K562 (cell line): ENCODE measurements around the gene PMPCA. TPM values are rescaled to one million over a fixed set of nuclear protein-coding genes. Genes with fewer than 3 reads are reported as not detected.

Experiments used
- ELF4 ChIP-seq: fragments of 450-650 bp; formaldehyde crosslinking; IDR thresholded peaks from 2 replicates; pipeline ENCODE4 v1.4.0; 2022; ENCODE audit warnings: missing genetic modification characterization
- HCFC1 ChIP-seq: IDR thresholded peaks from 2 replicates; pipeline ENCODE4 v1.6.1; 2012; ENCODE audit warnings: low read depth, low read length, improper control_type of control experiment
- HNRNPUL1 ChIP-seq: fragments of 200-400 bp; formaldehyde crosslinking; IDR thresholded peaks from 2 replicates; pipeline ENCODE4 v1.6.1; 2017; ENCODE audit warnings: low read length
- KAT2B ChIP-seq: IDR thresholded peaks from one replicate; pipeline ENCODE4 v1.6.1; 2012; ENCODE audit warnings: low read depth, mild to moderate bottlenecking, control low read depth, inconsistent platforms, low read length, moderate library complexity
- NR2C2 ChIP-seq, 2 experiments: fragments of 200-800 bp in 1 of 2; sonication (Bioruptor generic) in 1 of 2; sonication (generic) in 1 of 2; formaldehyde crosslinking in 1 of 2; IDR thresholded peaks; 2 replicates each; pipeline versions ENCODE4 v1.6.1 to v1.8.0; 2016 to 2022; ENCODE audit warnings: mild to moderate bottlenecking in 1 of 2, missing compliant biosample characterization in 1 of 2, missing genetic modification characterization in 1 of 2, missing genetic modification reagents in 1 of 2
- TAL1 ChIP-seq: fragments of 450-650 bp; IDR thresholded peaks from 2 replicates; pipeline ENCODE4 v1.6.1; 2016; ENCODE audit warnings: mild to moderate bottlenecking
- TCF3 ChIP-seq: sonication (generic); formaldehyde crosslinking; IDR thresholded peaks from 2 replicates; pipeline ENCODE4 v1.4.0; 2020; ENCODE audit warnings: mild to moderate bottlenecking, missing genetic modification reagents
- ZNF121 ChIP-seq: sonication (generic); formaldehyde crosslinking; conservative IDR thresholded peaks from 2 replicates; pipeline ENCODE4 v1.8.0; 2022; ENCODE audit warnings: missing genetic modification reagents
- polyA plus RNA-seq, 8 experiments: library from polyadenylated mRNA; depleted of rRNA in 4 of 8; stranded (reverse) in 5 of 8; unstranded in 3 of 8; fragments of >200 nt; fragmentation: Nextera tagmentation in 2 of 8; fragmentation: Illumina TruSeq in 1 of 8; extraction: Ambion mirVana in 2 of 8; extraction: Trizol in 1 of 8; gene quantifications; 2 replicates each; pipeline versions ENCODE4 v1.2.1 to v1.2.3, GENCODE V29; 2011 to 2014; ENCODE audit warnings: inconsistent platforms in 1 of 8, missing spikeins in 1 of 8
- total RNA-seq, 7 experiments: library from RNA; depleted of rRNA in 6 of 7; stranded (reverse); fragments of >200 nt in 6 of 7; fragmentation: Illumina TruSeq in 2 of 7; extraction: Trizol in 2 of 7; gene quantifications; 2 replicates each; pipeline versions ENCODE4 v1.2.1 to v1.2.3, GENCODE V29; 2011 to 2021; ENCODE audit warnings: low replicate concordance in 1 of 7
- TF ChIP-seq, protein P1 (sequence below): fragments of 250-450 bp; sonication (Bioruptor Pico); IDR thresholded peaks from 2 replicates; pipeline ENCODE4 v1.8.0; 2021; ENCODE audit warnings: mild to moderate bottlenecking, moderate library complexity
- TF ChIP-seq, protein P2 (sequence below), 2 experiments: fragments of 450-650 bp; IDR thresholded peaks; 2 replicates each; pipeline ENCODE4 v1.6.1; 2018; ENCODE audit warnings: mild to moderate bottlenecking in 2 of 2, low read depth in 1 of 2; ENCODE audit not compliant: partially characterized antibody in 2 of 2
- TF ChIP-seq, protein P3 (sequence below), 2 experiments: fragments of 450-650 bp; conservative IDR thresholded peaks; 2 replicates each; pipeline ENCODE4 v1.6.1; 2017; ENCODE audit warnings: mild to moderate bottlenecking in 2 of 2, moderate library complexity in 2 of 2
- TF ChIP-seq, protein P4 (sequence below): IDR thresholded peaks from 2 replicates; pipeline ENCODE4 v1.6.1; 2011; ENCODE audit warnings: borderline replicate concordance, low read depth, mild to moderate bottlenecking, moderate library complexity, low read length; ENCODE audit not compliant: insufficient read depth, poor library complexity, severe bottlenecking
- TF ChIP-seq, protein P5 (sequence below), 2 experiments: fragments of 200-800 bp in 1 of 2; sonication (Bioruptor generic) in 1 of 2; sonication (generic) in 1 of 2; formaldehyde crosslinking in 1 of 2; IDR thresholded peaks in 1 of 2; conservative IDR thresholded peaks in 1 of 2; 2 replicates each; pipeline versions ENCODE4 v1.5.0 to v1.6.1; 2016 to 2020; ENCODE audit warnings: missing compliant biosample characterization in 1 of 2, missing genetic modification characterization in 1 of 2, missing genetic modification reagents in 1 of 2

PMPCA gene
- total and polyA plus RNA-seq, 9 of the 15 experiments (the other 6 are each of a cell fraction or from before 2014, with no cell fraction given), result 23.9 to 143 (median 86.6) TPM

DNA sequence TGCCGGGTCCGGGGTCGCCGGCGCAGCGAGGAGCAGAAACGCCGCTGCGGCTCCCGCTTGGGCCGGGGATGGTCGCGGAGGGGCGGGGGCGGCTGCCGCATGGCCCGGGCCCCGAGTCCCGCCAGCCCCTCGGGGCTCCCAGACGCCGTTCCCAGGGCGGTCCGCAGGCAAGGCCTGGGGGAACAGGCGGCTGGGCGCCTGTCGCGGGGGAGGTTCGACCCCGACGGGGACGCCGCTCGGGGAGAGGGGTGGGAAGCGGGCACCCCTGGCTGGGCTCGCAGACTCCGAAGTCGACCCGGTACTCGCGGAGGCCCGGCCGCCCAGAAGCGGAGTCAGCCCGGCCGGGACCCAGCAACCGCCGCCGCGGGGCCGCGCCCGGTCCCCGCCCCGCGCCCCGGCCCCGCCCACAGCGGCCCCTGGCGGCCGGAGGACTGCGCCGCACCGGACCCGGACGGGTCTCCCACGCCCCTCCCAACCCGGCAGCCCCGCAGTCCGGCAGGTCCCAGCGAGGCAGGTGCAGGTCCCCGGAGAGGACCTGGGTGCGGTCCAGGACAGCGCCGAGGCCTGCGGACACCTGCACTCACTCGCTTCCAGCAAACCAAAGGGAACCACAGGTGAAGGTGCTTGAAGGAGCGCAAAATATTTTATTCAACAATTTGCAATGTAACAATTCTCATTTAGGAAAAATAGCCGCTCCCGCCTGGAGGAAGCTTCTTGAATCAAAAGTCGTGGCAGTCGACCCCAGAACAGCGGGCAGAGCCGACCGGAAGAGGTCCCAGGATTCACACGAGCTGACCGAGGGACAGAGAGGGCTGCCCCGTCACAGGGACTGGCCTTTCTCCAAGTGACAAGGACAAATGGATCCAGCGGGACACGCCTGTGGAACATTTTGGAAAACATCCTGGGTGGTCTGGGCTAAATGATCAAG lies 29.3 kb downstream of the PMPCA start, which contains the start of gene INPP5E (continued):
- TF ChIP-seq TAL1 (no peak), ZNF121 (no peak), NR2C2 (CRISPR knock-in tag; IDR thresholded peaks at IDR 0.05) (0 out of 2 replicates have a peak, but pooled peaks have one; percentile 35), NR2C2 (tag; IDR thresholded peaks at IDR 0.05) (peak; percentile 66), ELF4 (CRISPR knock-in tag) (no peak), TCF3 (no peak), HNRNPUL1 (no peak), KAT2B (no peak), HCFC1 (peak; percentile 36; the same call in 1 of the 2 replicates)
- TF ChIP-seq, protein P1, sequence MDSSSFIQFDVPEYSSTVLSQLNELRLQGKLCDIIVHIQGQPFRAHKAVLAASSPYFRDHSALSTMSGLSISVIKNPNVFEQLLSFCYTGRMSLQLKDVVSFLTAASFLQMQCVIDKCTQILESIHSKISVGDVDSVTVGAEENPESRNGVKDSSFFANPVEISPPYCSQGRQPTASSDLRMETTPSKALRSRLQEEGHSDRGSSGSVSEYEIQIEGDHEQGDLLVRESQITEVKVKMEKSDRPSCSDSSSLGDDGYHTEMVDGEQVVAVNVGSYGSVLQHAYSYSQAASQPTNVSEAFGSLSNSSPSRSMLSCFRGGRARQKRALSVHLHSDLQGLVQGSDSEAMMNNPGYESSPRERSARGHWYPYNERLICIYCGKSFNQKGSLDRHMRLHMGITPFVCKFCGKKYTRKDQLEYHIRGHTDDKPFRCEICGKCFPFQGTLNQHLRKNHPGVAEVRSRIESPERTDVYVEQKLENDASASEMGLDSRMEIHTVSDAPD (CRISPR knock-in tag), result no peak
- TF ChIP-seq, protein P2, sequence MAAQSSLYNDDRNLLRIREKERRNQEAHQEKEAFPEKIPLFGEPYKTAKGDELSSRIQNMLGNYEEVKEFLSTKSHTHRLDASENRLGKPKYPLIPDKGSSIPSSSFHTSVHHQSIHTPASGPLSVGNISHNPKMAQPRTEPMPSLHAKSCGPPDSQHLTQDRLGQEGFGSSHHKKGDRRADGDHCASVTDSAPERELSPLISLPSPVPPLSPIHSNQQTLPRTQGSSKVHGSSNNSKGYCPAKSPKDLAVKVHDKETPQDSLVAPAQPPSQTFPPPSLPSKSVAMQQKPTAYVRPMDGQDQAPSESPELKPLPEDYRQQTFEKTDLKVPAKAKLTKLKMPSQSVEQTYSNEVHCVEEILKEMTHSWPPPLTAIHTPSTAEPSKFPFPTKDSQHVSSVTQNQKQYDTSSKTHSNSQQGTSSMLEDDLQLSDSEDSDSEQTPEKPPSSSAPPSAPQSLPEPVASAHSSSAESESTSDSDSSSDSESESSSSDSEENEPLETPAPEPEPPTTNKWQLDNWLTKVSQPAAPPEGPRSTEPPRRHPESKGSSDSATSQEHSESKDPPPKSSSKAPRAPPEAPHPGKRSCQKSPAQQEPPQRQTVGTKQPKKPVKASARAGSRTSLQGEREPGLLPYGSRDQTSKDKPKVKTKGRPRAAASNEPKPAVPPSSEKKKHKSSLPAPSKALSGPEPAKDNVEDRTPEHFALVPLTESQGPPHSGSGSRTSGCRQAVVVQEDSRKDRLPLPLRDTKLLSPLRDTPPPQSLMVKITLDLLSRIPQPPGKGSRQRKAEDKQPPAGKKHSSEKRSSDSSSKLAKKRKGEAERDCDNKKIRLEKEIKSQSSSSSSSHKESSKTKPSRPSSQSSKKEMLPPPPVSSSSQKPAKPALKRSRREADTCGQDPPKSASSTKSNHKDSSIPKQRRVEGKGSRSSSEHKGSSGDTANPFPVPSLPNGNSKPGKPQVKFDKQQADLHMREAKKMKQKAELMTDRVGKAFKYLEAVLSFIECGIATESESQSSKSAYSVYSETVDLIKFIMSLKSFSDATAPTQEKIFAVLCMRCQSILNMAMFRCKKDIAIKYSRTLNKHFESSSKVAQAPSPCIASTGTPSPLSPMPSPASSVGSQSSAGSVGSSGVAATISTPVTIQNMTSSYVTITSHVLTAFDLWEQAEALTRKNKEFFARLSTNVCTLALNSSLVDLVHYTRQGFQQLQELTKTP (IDR thresholded peaks at IDR 0.05; ENCODE audit: low read depth in 1 of 2, partially characterized antibody in 2 of 2), result no peak
- TF ChIP-seq, protein P3, sequence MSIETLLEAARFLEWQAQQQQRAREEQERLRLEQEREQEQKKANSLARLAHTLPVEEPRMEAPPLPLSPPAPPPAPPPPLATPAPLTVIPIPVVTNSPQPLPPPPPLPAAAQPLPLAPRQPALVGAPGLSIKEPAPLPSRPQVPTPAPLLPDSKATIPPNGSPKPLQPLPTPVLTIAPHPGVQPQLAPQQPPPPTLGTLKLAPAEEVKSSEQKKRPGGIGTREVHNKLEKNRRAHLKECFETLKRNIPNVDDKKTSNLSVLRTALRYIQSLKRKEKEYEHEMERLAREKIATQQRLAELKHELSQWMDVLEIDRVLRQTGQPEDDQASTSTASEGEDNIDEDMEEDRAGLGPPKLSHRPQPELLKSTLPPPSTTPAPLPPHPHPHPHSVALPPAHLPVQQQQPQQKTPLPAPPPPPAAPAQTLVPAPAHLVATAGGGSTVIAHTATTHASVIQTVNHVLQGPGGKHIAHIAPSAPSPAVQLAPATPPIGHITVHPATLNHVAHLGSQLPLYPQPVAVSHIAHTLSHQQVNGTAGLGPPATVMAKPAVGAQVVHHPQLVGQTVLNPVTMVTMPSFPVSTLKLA (conservative IDR thresholded peaks at IDR 0.05), result no peak
- TF ChIP-seq, protein P4, sequence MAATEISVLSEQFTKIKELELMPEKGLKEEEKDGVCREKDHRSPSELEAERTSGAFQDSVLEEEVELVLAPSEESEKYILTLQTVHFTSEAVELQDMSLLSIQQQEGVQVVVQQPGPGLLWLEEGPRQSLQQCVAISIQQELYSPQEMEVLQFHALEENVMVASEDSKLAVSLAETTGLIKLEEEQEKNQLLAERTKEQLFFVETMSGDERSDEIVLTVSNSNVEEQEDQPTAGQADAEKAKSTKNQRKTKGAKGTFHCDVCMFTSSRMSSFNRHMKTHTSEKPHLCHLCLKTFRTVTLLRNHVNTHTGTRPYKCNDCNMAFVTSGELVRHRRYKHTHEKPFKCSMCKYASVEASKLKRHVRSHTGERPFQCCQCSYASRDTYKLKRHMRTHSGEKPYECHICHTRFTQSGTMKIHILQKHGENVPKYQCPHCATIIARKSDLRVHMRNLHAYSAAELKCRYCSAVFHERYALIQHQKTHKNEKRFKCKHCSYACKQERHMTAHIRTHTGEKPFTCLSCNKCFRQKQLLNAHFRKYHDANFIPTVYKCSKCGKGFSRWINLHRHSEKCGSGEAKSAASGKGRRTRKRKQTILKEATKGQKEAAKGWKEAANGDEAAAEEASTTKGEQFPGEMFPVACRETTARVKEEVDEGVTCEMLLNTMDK, result peak; percentile 91
- TF ChIP-seq, protein P5, sequence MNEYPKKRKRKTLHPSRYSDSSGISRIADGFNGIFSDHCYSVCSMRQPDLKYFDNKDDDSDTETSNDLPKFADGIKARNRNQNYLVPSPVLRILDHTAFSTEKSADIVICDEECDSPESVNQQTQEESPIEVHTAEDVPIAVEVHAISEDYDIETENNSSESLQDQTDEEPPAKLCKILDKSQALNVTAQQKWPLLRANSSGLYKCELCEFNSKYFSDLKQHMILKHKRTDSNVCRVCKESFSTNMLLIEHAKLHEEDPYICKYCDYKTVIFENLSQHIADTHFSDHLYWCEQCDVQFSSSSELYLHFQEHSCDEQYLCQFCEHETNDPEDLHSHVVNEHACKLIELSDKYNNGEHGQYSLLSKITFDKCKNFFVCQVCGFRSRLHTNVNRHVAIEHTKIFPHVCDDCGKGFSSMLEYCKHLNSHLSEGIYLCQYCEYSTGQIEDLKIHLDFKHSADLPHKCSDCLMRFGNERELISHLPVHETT (CRISPR knock-in tag; conservative IDR thresholded peaks at IDR 0.05 in 1 of 2, IDR thresholded peaks at IDR 0.05 in 1 of 2), result 0 out of 4 replicates have a peak, but pooled peaks of 1 of the 2 experiments have one; percentile 40
